ENCODE results near the gene ZNRF2. TPM values are rescaled to one million over a fixed set of nuclear protein-coding genes. Genes with fewer than 3 reads are reported as not detected.

Gene ZNRF2
- total RNA-seq, 4 donors from 2014 or later, result 27.2 to 43.6 (median 36.5) TPM

GRCh38 chr7:30349816-30350215 lies 65.4 kb downstream of the ZNRF2 start:
- Histone ChIP-seq H3K27me3 (no peaks in the 10 kb centered on the region), H3K4me1 (peaks cover 0 to 12% (median 0%) of the 10 kb centered on the region in 4 donors), H3K4me3 (no peak overlapping the region), H3K9me3 (no peaks in the 10 kb centered on the region), H3K27ac (no peak overlapping the region), H3K36me3 (no peaks in the 10 kb centered on the region)
- TF ChIP-seq CTCF (IDR thresholded peaks at IDR 0.05) (no peak), POLR2A (IDR thresholded peaks at IDR 0.05) (no peak)
- DNase-seq, result no peak

- no peak for DNase-seq
- Histone ChIP-seq H3K27ac (no peak overlapping the region), H3K9me3 (no peaks in the 10 kb centered on the region)
Measured at GRCh38 chr7:30351286-30351685, 66.9 kb downstream of the ZNRF2 start.

GRCh38 chr7:30351724-30352123 lies 67.3 kb downstream of the ZNRF2 start:
- peaks cover 0 to 12% (median 0%) of the 10 kb centered on the region in 4 donors for H3K4me1 ChIP-seq
- H3K4me3 ChIP-seq, result no peak overlapping the region

More at GRCh38 chr7:30351286-30351685, 66.9 kb downstream of the ZNRF2 start:
- Histone ChIP-seq H3K36me3 (no peaks in the 10 kb centered on the region), H3K4me3 (no peak overlapping the region), H3K4me1 (peaks cover 0 to 12% (median 0%) of the 10 kb centered on the region in 4 donors), H3K27me3 (no peaks in the 10 kb centered on the region)
- no peak for TF ChIP-seq POLR2A (IDR thresholded peaks at IDR 0.05)
- no peak for TF ChIP-seq CTCF (IDR thresholded peaks at IDR 0.05)

GRCh38 chr7:30352169-30352568 lies 67.8 kb downstream of the ZNRF2 start:
- H3K36me3 ChIP-seq, result no peaks in the 10 kb centered on the region
- peaks cover 0 to 12% (median 0%) of the 10 kb centered on the region in 4 donors for H3K4me1 ChIP-seq
- H3K9me3 ChIP-seq, result no peaks in the 10 kb centered on the region
- TF ChIP-seq POLR2A (IDR thresholded peaks at IDR 0.05), result no peak
- TF ChIP-seq CTCF (IDR thresholded peaks at IDR 0.05), result peak in 4 of 6 experiments; percentile 10 to 25 (median 14)
- no peak overlapping the region for H3K27ac ChIP-seq
- no peaks in the 10 kb centered on the region for H3K27me3 ChIP-seq
- no peak overlapping the region for H3K4me3 ChIP-seq
- no peak for DNase-seq

More at GRCh38 chr7:30351724-30352123, 67.3 kb downstream of the ZNRF2 start:
- H3K36me3 ChIP-seq, result no peaks in the 10 kb centered on the region
- no peaks in the 10 kb centered on the region for H3K9me3 ChIP-seq
- no peak for DNase-seq
- TF ChIP-seq CTCF (IDR thresholded peaks at IDR 0.05), result no peak
- no peak for TF ChIP-seq POLR2A (IDR thresholded peaks at IDR 0.05)
- H3K27me3 ChIP-seq, result no peaks in the 10 kb centered on the region
- H3K27ac ChIP-seq, result no peak overlapping the region

- Histone ChIP-seq H3K27ac (no peak overlapping the region), H3K36me3 (no peaks in the 10 kb centered on the region), H3K4me3 (no peak overlapping the region), H3K9me3 (no peaks in the 10 kb centered on the region), H3K4me1 (peaks cover 0 to 4% (median 0%) of the 10 kb centered on the region in 4 donors), H3K27me3 (no peaks in the 10 kb centered on the region)
- TF ChIP-seq POLR2A (IDR thresholded peaks at IDR 0.05) (no peak), CTCF (IDR thresholded peaks at IDR 0.05) (no peak)
- DNase-seq, result no peak
Measured at GRCh38 chr7:30353532-30353931, 69.1 kb downstream of the ZNRF2 start.
